Measurements from ENCODE around the gene SLC6A6.

DNA sequence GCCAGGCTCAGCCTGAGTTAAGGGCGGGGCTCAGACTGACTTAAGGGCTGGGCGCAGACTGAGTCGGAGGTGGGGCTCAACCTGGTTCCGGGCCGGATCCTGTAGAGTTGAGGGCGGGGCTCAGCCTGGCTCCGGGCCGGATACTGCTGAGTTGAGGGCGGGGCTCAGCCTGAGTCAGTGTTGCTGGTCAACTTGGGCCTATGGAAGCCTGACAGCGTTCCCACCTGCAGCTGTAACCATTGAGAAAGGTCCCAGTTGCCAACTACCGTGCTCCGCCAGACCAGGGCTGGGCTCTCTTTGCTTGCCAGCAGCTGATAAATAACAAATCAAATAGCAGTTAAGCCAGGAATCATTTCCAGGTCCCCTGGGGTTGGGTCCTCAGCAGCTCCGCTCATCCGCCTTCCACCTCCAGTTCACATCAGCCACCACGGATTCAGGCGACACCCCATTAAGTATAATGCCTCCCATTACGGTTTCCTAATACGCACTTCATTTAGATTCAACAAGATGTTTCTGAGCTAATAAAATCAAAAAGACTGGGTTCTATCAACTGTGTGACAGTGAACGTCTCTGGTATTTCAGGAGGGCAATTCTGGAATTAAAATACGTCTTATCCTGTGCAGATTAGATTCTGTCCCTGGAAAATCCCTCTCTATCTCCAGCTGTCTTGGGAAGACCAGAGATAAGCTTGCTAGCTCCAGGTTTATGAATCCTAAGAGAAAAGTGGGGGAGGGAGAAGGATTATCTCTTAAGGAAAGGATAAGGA, 130.5 kb downstream of the SLC6A6 start:
- TF ChIP-seq, protein P1, sequence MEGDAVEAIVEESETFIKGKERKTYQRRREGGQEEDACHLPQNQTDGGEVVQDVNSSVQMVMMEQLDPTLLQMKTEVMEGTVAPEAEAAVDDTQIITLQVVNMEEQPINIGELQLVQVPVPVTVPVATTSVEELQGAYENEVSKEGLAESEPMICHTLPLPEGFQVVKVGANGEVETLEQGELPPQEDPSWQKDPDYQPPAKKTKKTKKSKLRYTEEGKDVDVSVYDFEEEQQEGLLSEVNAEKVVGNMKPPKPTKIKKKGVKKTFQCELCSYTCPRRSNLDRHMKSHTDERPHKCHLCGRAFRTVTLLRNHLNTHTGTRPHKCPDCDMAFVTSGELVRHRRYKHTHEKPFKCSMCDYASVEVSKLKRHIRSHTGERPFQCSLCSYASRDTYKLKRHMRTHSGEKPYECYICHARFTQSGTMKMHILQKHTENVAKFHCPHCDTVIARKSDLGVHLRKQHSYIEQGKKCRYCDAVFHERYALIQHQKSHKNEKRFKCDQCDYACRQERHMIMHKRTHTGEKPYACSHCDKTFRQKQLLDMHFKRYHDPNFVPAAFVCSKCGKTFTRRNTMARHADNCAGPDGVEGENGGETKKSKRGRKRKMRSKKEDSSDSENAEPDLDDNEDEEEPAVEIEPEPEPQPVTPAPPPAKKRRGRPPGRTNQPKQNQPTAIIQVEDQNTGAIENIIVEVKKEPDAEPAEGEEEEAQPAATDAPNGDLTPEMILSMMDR (IDR thresholded peaks at IDR 0.05; ENCODE audit: poor library complexity) = no peak
- TF ChIP-seq EZH2 (IDR thresholded peaks at IDR 0.05; ENCODE audit: borderline replicate concordance) = no peak

Data from hepatocyte (in vitro differentiated cells).